IMR-90 (cell line): ENCODE data around the gene STAU1. TPM values are rescaled to one million over a fixed set of nuclear protein-coding genes. Genes with fewer than 3 reads are reported as not detected.

Experiments used
- ATAC-seq: fragments of 200-7000 bp; cut with Tn5 transposase; 2 replicates; pipeline ENCODE4 v1.9.1; 2020; ENCODE audit warnings: low read depth, mild to moderate bottlenecking, moderate library complexity
- BruUV-seq: library from RNA; stranded (reverse); fragments of 400-500 nt; replicated peaks from 2 replicates; lab custom pipeline; 2021; lab: Mats Ljungman, UMichigan
- CTCF ChIA-PET: fragments of 300-600 bp; formaldehyde crosslinking; extraction: SDS; loops from one replicate; lab custom pipeline; 2021; ENCODE audit warnings: antibody characterized with exemption; lab: Yijun Ruan, JAX
- POLR2A ChIA-PET: fragments of 300-600 bp; sonication (Branson Sonifier 250); formaldehyde crosslinking; loops from one replicate; lab custom pipeline; 2022; ENCODE audit warnings: antibody characterized with exemption; ENCODE audit not compliant: unreplicated experiment; lab: Charles Lee
- DNase-seq: peaks from one replicate; pipeline ENCODE4 v3.0.0; 2013
- H2AFZ ChIP-seq: replicated peaks from 2 replicates; pipeline ENCODE3; 2013; ENCODE audit warnings: low read length, mild to moderate bottlenecking; ENCODE audit not compliant: poor library complexity
- H2AK5ac ChIP-seq: 2 replicates; pipeline ENCODE4 v1.6.1; 2013; ENCODE audit warnings: low read depth, low read length, inconsistent platforms
- H2AK9ac ChIP-seq: replicated peaks from 2 replicates; pipeline ENCODE3; 2013; ENCODE audit warnings: mild to moderate bottlenecking, low read depth, low read length, moderate library complexity; ENCODE audit not compliant: poor library complexity
- H2BK120ac ChIP-seq: 2 replicates; pipeline ENCODE4 v1.6.1; 2013; ENCODE audit warnings: low read depth, low read length, inconsistent platforms
- H2BK15ac ChIP-seq: 3 replicates; pipeline ENCODE4 v1.6.1; 2013; ENCODE audit warnings: low read depth, low read length, inconsistent platforms
- H2BK20ac ChIP-seq: 2 replicates; pipeline ENCODE4 v1.6.1; 2013; ENCODE audit warnings: low read depth, mild to moderate bottlenecking, inconsistent platforms, low read length, moderate library complexity
- H2BK5ac ChIP-seq: 2 replicates; pipeline ENCODE4 v1.6.1; 2013; ENCODE audit warnings: mild to moderate bottlenecking, low read depth, low read length, inconsistent platforms; ENCODE audit not compliant: poor library complexity, severe bottlenecking
- H3K14ac ChIP-seq: replicated peaks from 2 replicates; pipeline ENCODE4 v1.6.1; 2013; ENCODE audit warnings: low read depth, low read length, inconsistent platforms
- H3K18ac ChIP-seq: 2 replicates; pipeline ENCODE4 v1.6.1; 2013; ENCODE audit warnings: low read depth, low read length, control low read depth
- H3K23ac ChIP-seq: 2 replicates; pipeline ENCODE4 v1.6.1; 2013; ENCODE audit warnings: low read depth, low read length, inconsistent platforms
- H3K27ac ChIP-seq: 2 replicates; pipeline ENCODE4 v1.5.1; 2013; ENCODE audit warnings: mild to moderate bottlenecking, control low read depth, low read length; ENCODE audit not compliant: insufficient read depth
- H3K27me3 ChIP-seq: 2 replicates; pipeline ENCODE4 v1.6.1; 2013; ENCODE audit warnings: low read length; ENCODE audit not compliant: control insufficient read depth, insufficient read depth
- H3K36me3 ChIP-seq: 2 replicates; pipeline ENCODE4 v1.6.1; 2013; ENCODE audit warnings: low read length, mixed read lengths; ENCODE audit not compliant: control insufficient read depth, insufficient read depth
- H3K4ac ChIP-seq: 2 replicates; pipeline ENCODE4 v1.6.1; 2013; ENCODE audit warnings: low read depth, low read length, inconsistent platforms
- H3K4me1 ChIP-seq: 2 replicates; pipeline ENCODE4 v1.6.1; 2013; ENCODE audit warnings: low read length, mixed read lengths; ENCODE audit not compliant: control insufficient read depth, insufficient read depth
- H3K4me2 ChIP-seq: 2 replicates; pipeline ENCODE4 v1.6.1; 2013; ENCODE audit warnings: low read depth, mild to moderate bottlenecking, control low read depth, low read length, moderate library complexity
- H3K4me3 ChIP-seq: 2 replicates; pipeline ENCODE4 v1.5.1; 2013; ENCODE audit warnings: low read depth, mild to moderate bottlenecking, control low read depth, low read length, moderate library complexity; ENCODE audit not compliant: insufficient read depth
- H3K56ac ChIP-seq: 2 replicates; pipeline ENCODE4 v1.6.1; 2013; ENCODE audit warnings: low read length, inconsistent platforms; ENCODE audit not compliant: insufficient read depth; ENCODE audit errors: extremely low read depth
- H3K79me1 ChIP-seq, 2 experiments: 2 replicates each; pipeline ENCODE4 v1.6.1; 2013; ENCODE audit warnings: low read length in 2 of 2, inconsistent platforms in 1 of 2, low read depth in 1 of 2
- H3K9ac ChIP-seq: 2 replicates; pipeline ENCODE4 v1.6.1; 2013; ENCODE audit warnings: low read depth, low read length, control low read depth
- H3K9me1 ChIP-seq: 2 replicates; pipeline ENCODE4 v1.6.1; 2013; ENCODE audit warnings: low read length, inconsistent platforms; ENCODE audit not compliant: insufficient read depth
- H3K9me3 ChIP-seq: 2 replicates; pipeline ENCODE4 v1.6.1; 2013; ENCODE audit warnings: low read length; ENCODE audit not compliant: control insufficient read depth, insufficient read depth
- H4K20me1 ChIP-seq: 2 replicates; pipeline ENCODE4 v1.6.1; 2013; ENCODE audit warnings: low read length, inconsistent platforms; ENCODE audit not compliant: insufficient read depth
- H4K5ac ChIP-seq: 2 replicates; pipeline ENCODE4 v1.6.1; 2013; ENCODE audit warnings: mild to moderate bottlenecking, low read depth, low read length, control low read depth
- H4K8ac ChIP-seq, 2 experiments: 2 replicates each; pipeline ENCODE4 v1.6.1; 2013; ENCODE audit warnings: low read depth in 2 of 2, low read length in 2 of 2, control low read depth in 1 of 2, inconsistent platforms in 1 of 2
- H4K91ac ChIP-seq: 2 replicates; pipeline ENCODE4 v1.6.1; 2013; ENCODE audit warnings: low read depth, low read length, inconsistent platforms; ENCODE audit not compliant: insufficient read depth
- BHLHE40 ChIP-seq: fragments of 150-350 bp; IDR thresholded peaks from 2 replicates; pipeline ENCODE4 v1.6.1; 2016; ENCODE audit warnings: mild to moderate bottlenecking, low read depth, low read length
- CTCF ChIP-seq: conservative IDR thresholded peaks from 2 replicates; pipeline ENCODE4 v1.5.1; 2012; ENCODE audit warnings: mild to moderate bottlenecking, low read depth, low read length, improper control_type of control experiment
- FOS ChIP-seq: fragments of 150-350 bp; IDR thresholded peaks from 2 replicates; pipeline ENCODE4 v1.6.1; 2016; ENCODE audit warnings: low read depth, low read length
- MAFK ChIP-seq: IDR thresholded peaks from 2 replicates; pipeline ENCODE4 v1.6.1; 2012; ENCODE audit warnings: low read depth, low read length, improper control_type of control experiment
- MAZ ChIP-seq: IDR thresholded peaks from 2 replicates; pipeline ENCODE4 v1.6.1; 2012; ENCODE audit warnings: low read depth, mild to moderate bottlenecking, low read length, improper control_type of control experiment, moderate library complexity, borderline replicate concordance
- NFE2L2 ChIP-seq: fragments of 150-350 bp; IDR thresholded peaks from 2 replicates; pipeline ENCODE4 v1.6.1; 2016; ENCODE audit warnings: low read depth, mild to moderate bottlenecking, low read length
- RCOR1 ChIP-seq: IDR thresholded peaks from 2 replicates; pipeline ENCODE4 v1.6.1; 2012; ENCODE audit warnings: mild to moderate bottlenecking, low read length, improper control_type of control experiment; ENCODE audit not compliant: insufficient replicate concordance
- RFX5 ChIP-seq: IDR thresholded peaks from 2 replicates; pipeline ENCODE4 v1.8.0; 2012; ENCODE audit warnings: low read depth, mild to moderate bottlenecking, low read length, moderate library complexity
- SMC3 ChIP-seq: fragments of 150-350 bp; IDR thresholded peaks from 2 replicates; pipeline ENCODE4 v1.6.1; 2016; ENCODE audit warnings: low read depth, mild to moderate bottlenecking, antibody characterized with exemption, low read length, moderate library complexity
- WGBS, 2 experiments: methylation state at CpG; one replicate each; pipeline versions ENCODE4 v1.1.5 to v1.1.7; 2013; ENCODE audit warnings: missing lambda C conversion rate in 2 of 2; ENCODE audit not compliant: insufficient read length in 1 of 2; ENCODE audit errors: extremely low coverage in 2 of 2; 5-methylcytosine and 5-hydroxymethylcytosine counted together
- dilution Hi-C: fragments of 300-500 bp; cut with HindIII; formaldehyde crosslinking; loops from one replicate; pipeline ENCODE4 v1.14.3; 2018; ENCODE audit warnings: low sequenced_read_pairs; ENCODE audit not compliant: unreplicated experiment
- in situ Hi-C: fragments of 300-500 bp; cut with MboI; formaldehyde crosslinking; loops from 3 replicates; pipeline ENCODE4 v1.14.3; 2019; ENCODE audit warnings: low sequenced_read_pairs, inconsistent platforms, mixed read lengths
- intact Hi-C: fragments of 100-400 bp; cut with micrococcal nuclease; formaldehyde crosslinking; loops from 2 replicates; pipeline ENCODE4 v1.10.0; 2022
- polyA plus RNA-seq, 3 experiments: library from polyadenylated mRNA; depleted of rRNA; stranded (reverse); fragments of >200 nt; gene quantifications; 2 replicates each; pipeline ENCODE4 v1.2.3, GENCODE V29; 2012; ENCODE audit warnings: low replicate concordance in 1 of 3
- total RNA-seq: library from RNA; depleted of rRNA; stranded (reverse); fragments of >200 nt; gene quantifications from 2 replicates; pipeline ENCODE4 v1.2.3, GENCODE V29; 2012
- TF ChIP-seq, protein P1 (sequence below): fragments of 150-350 bp; IDR thresholded peaks from 2 replicates; pipeline ENCODE4 v1.6.1; 2017; ENCODE audit warnings: mild to moderate bottlenecking, antibody characterized with exemption, low read length, low read depth

The STAU1 gene
- total and polyA plus RNA-seq, 2 of the 4 experiments (the other 2 are of a cell fraction) = 35.3 to 50.3 TPM

GRCh38 chr20:49183444-49183843 lies 4.7 kb downstream of the STAU1 start:
- DNase-seq (no peak), ATAC-seq (no peak)
- Histone ChIP-seq H3K4me3 (no peak overlapping the region), H2BK20ac (no peak overlapping the region), H3K14ac (no peak overlapping the region), H3K56ac (no peak overlapping the region), H2BK120ac (no peak overlapping the region), H3K9me3 (no peaks in the 10 kb centered on the region), H2AK5ac (no peak overlapping the region), H4K5ac (no peak overlapping the region), H2BK5ac (no peak overlapping the region), H3K36me3 (peaks cover under 1% of the 10 kb centered on the region; the same call in 1 of the 2 replicates), H3K79me1 (peaks cover 5 to 65% of the 10 kb centered on the region in 2 experiments), H4K20me1 (peaks cover 83% of the 10 kb centered on the region), H3K9ac (no peak overlapping the region), H4K91ac (no peak overlapping the region), H3K18ac (no peak overlapping the region), H4K8ac (no peak overlapping the region), H3K4ac (no peak overlapping the region), H3K9me1 (no peaks in the 10 kb centered on the region), H3K4me2 (no peak overlapping the region), H3K27ac (no peak overlapping the region), H2AK9ac (no peak overlapping the region), H2AFZ (no peak overlapping the region), H3K23ac (no peak overlapping the region), H3K4me1 (peaks cover 6% of the 10 kb centered on the region), H2BK15ac (no peak overlapping the region), H3K27me3 (no peaks in the 10 kb centered on the region)
- dilution Hi-C loops (no loop called here), in situ Hi-C loops (no loop called here), intact Hi-C loops (loop anchor here (10.0 kb wide), 1 partner anchor 49 kb away; no protein-coding TSS in a partner anchor)
- POLR2A ChIA-PET = no interaction called here
- TF ChIP-seq MAFK = no peak
- TF ChIP-seq CTCF = no peak
- TF ChIP-seq, protein P1, sequence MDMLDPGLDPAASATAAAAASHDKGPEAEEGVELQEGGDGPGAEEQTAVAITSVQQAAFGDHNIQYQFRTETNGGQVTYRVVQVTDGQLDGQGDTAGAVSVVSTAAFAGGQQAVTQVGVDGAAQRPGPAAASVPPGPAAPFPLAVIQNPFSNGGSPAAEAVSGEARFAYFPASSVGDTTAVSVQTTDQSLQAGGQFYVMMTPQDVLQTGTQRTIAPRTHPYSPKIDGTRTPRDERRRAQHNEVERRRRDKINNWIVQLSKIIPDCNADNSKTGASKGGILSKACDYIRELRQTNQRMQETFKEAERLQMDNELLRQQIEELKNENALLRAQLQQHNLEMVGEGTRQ = no peak
- TF ChIP-seq RCOR1 = no peak
- no peak for TF ChIP-seq RFX5
- no peak for TF ChIP-seq NFE2L2
- no peak for TF ChIP-seq FOS
- TF ChIP-seq MAZ = no peak
- no peak for TF ChIP-seq SMC3
- TF ChIP-seq BHLHE40 = no peak
- CTCF ChIA-PET = no interaction called here
- no CpG with 5 or more reads among the region's 3 CpGs for WGBS, 2 experiments
- BruUV-seq = no TSS peak
